Liver (tissue), 9 donors: ENCODE data around the gene MISP. TPM values are rescaled to one million over a fixed set of nuclear protein-coding genes. Genes with fewer than 3 reads are reported as not detected.

Experiments used
- DNase-seq: peaks from one replicate; pipeline ENCODE4 v3.0.0-alpha.2; 2017; ENCODE audit warnings: low spot score
- H3K27ac ChIP-seq, 2 donors: one replicate each; pipeline ENCODE4 v1.7.0; 2013; ENCODE audit warnings: inconsistent platforms in 2 of 2, low read length in 2 of 2, control low read depth in 1 of 2, low read depth in 1 of 2, mild to moderate bottlenecking in 1 of 2
- H3K27me3 ChIP-seq, 4 donors: one replicate each; pipeline versions ENCODE4 v1.6.1 to v1.7.0; 2013; ENCODE audit warnings: low read length in 3 of 4, inconsistent platforms in 1 of 4, mild to moderate bottlenecking in 1 of 4, moderate library complexity in 1 of 4; ENCODE audit not compliant: control insufficient read depth in 4 of 4, insufficient read depth in 4 of 4
- H3K36me3 ChIP-seq, 4 donors: one replicate each; pipeline versions ENCODE4 v1.6.1 to v1.7.0; 2013; ENCODE audit warnings: low read length in 3 of 4, mild to moderate bottlenecking in 3 of 4, low read depth in 1 of 4, moderate library complexity in 1 of 4; ENCODE audit not compliant: control insufficient read depth in 4 of 4, insufficient read depth in 3 of 4
- H3K4me1 ChIP-seq, 4 donors: one replicate each; pipeline versions ENCODE4 v1.6.1 to v1.7.0; 2013; ENCODE audit warnings: low read length in 3 of 4, mild to moderate bottlenecking in 3 of 4, moderate library complexity in 1 of 4; ENCODE audit not compliant: control insufficient read depth in 4 of 4, insufficient read depth in 4 of 4
- H3K4me3 ChIP-seq, 3 donors: one replicate each; pipeline versions ENCODE4 v1.6.1 to v1.7.0; 2013; ENCODE audit warnings: low read length in 3 of 3, control low read depth in 1 of 3, low read depth in 1 of 3, mild to moderate bottlenecking in 1 of 3
- H3K9ac ChIP-seq, 2 donors: one replicate each; pipeline ENCODE4 v1.7.0; 2013; ENCODE audit warnings: low read length in 2 of 2, mild to moderate bottlenecking in 2 of 2, moderate library complexity in 2 of 2, control low read depth in 1 of 2, low read depth in 1 of 2
- H3K9me3 ChIP-seq, 4 donors: one replicate each; pipeline versions ENCODE4 v1.6.1 to v1.7.0; 2013; ENCODE audit warnings: low read length in 3 of 4; ENCODE audit not compliant: control insufficient read depth in 4 of 4
- ATF3 ChIP-seq: IDR thresholded peaks from 2 replicates; pipeline ENCODE4 v1.6.1; 2016; ENCODE audit warnings: antibody characterized with exemption
- EGR1 ChIP-seq, 2 donors: IDR thresholded peaks; 2 replicates each; pipeline ENCODE4 v1.6.1; 2016 to 2018; ENCODE audit warnings: antibody characterized with exemption in 2 of 2, low read depth in 2 of 2
- FOXA1 ChIP-seq: IDR thresholded peaks from 2 replicates; pipeline ENCODE4 v1.6.1; 2016; ENCODE audit warnings: antibody characterized with exemption
- FOXA2 ChIP-seq: IDR thresholded peaks from 2 replicates; pipeline ENCODE4 v1.6.1; 2016; ENCODE audit warnings: antibody characterized with exemption
- GABPA ChIP-seq, 2 donors: IDR thresholded peaks in 1 of 2; conservative IDR thresholded peaks in 1 of 2; 2 replicates each; pipeline ENCODE4 v1.6.1; 2016; ENCODE audit warnings: antibody characterized with exemption in 2 of 2, mild to moderate bottlenecking in 1 of 2, moderate library complexity in 1 of 2
- HNF4A ChIP-seq, 2 donors: conservative IDR thresholded peaks; 2 replicates each; pipeline ENCODE4 v1.6.1; 2016; ENCODE audit warnings: antibody characterized with exemption in 2 of 2, mild to moderate bottlenecking in 2 of 2
- HNF4G ChIP-seq: IDR thresholded peaks from 2 replicates; pipeline ENCODE4 v1.6.1; 2016; ENCODE audit warnings: antibody characterized with exemption
- JUND ChIP-seq, 2 donors: IDR thresholded peaks; 2 replicates each; pipeline ENCODE4 v1.6.1; 2016; ENCODE audit warnings: antibody characterized with exemption in 2 of 2
- NR2F2 ChIP-seq: IDR thresholded peaks from 2 replicates; pipeline ENCODE4 v1.6.1; 2016; ENCODE audit warnings: antibody characterized with exemption
- RAD21 ChIP-seq, 2 donors: IDR thresholded peaks; 2 replicates each; pipeline ENCODE4 v1.6.1; 2016; ENCODE audit warnings: antibody characterized with exemption in 2 of 2, mild to moderate bottlenecking in 2 of 2
- REST ChIP-seq: IDR thresholded peaks from 2 replicates; pipeline ENCODE4 v1.6.1; 2016; ENCODE audit warnings: antibody characterized with exemption, mild to moderate bottlenecking
- RXRA ChIP-seq, 2 donors: IDR thresholded peaks; 2 replicates each; pipeline ENCODE4 v1.6.1; 2017 to 2018; ENCODE audit warnings: antibody characterized with exemption in 2 of 2, mild to moderate bottlenecking in 1 of 2
- SP1 ChIP-seq: IDR thresholded peaks from 2 replicates; pipeline ENCODE4 v1.6.1; 2018; ENCODE audit warnings: antibody characterized with exemption, mild to moderate bottlenecking
- TAF1 ChIP-seq: conservative IDR thresholded peaks from 2 replicates; pipeline ENCODE4 v1.6.1; 2016; ENCODE audit warnings: antibody characterized with exemption, mild to moderate bottlenecking
- YY1 ChIP-seq: IDR thresholded peaks from 2 replicates; pipeline ENCODE4 v1.6.1; 2016; ENCODE audit warnings: antibody characterized with exemption, mild to moderate bottlenecking
- ZBTB33 ChIP-seq: IDR thresholded peaks from 2 replicates; pipeline ENCODE4 v1.6.1; 2016; ENCODE audit warnings: antibody characterized with exemption
- whole genome bisulfite sequencing: extraction: QIAGEN DNeasy Blood & Tissue Kit; methylation state at CpG from one replicate; pipeline ENCODE4 v1.1.7; 2013; 5-methylcytosine and 5-hydroxymethylcytosine counted together
- polyA plus RNA-seq, 2 donors: library from polyadenylated mRNA; stranded (reverse) in 1 of 2; unstranded in 1 of 2; fragments of 200-250 nt in 1 of 2; fragments of >200 nt in 1 of 2; fragmentation: Nextera tagmentation in 1 of 2; extraction: Ambion mirVana in 1 of 2; gene quantifications; one replicate each; pipeline versions ENCODE4 v1.2.1 to v1.2.3, GENCODE V29; 2013 to 2015
- total RNA-seq, 2 donors: library from RNA; depleted of rRNA; stranded (reverse); fragments of >200 nt; gene quantifications; one replicate each; pipeline ENCODE4 v1.2.3, GENCODE V29; 2014
- TF ChIP-seq, protein P1 (sequence below): fragments of 150-350 bp; IDR thresholded peaks from 2 replicates; pipeline ENCODE4 v1.5.1; 2017; ENCODE audit warnings: improper control_type of control experiment, low read depth, low read length; ENCODE audit not compliant: missing input control
- TF ChIP-seq, protein P2 (sequence below): IDR thresholded peaks from 2 replicates; pipeline ENCODE4 v1.6.1; 2016; ENCODE audit warnings: antibody characterized with exemption
- donor health status: healthy.
- donor health status: healthy.
- donor health status: healthy.
- donor health status: healthy.
- donor health status: healthy.

MISP gene
- total and polyA plus RNA-seq, 4 donors: 0.05 to 0.08 TPM; not detected in 2

DNA sequence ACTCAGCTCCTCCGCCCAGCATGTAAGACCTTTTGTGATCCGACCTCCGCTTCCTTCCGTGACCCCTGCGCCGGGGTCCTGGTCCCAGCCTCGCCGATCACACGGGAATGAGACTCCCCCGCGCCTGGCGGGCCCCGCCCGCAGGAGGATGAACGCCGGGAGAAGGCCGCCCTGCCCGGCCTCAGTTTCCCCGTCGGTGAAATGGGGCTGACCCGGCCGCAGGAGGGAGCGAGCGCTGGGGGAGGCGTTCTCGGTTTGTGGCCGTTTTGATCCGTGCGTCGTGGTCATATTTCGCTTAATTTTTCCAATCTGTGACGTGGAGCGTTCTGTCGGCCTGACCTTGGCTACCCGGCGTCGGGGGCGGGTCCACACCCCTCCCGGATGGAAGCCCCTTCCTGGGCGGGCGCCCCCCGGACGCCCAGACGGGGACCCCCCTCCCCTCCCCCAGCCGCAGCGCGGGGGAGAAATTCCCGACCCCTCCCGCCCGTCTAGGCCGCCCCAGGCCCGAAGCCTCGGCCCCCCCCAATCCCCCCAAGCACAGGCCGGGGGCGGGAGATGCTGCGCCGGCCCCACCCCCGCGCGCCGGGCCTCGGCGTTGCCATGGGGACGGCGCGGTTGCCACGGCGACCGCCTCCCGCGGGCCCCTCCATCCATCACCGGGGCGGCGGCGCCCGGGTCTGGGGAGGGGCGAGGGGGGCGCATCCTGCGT, 31.1 kb upstream of the MISP start:
- Histone ChIP-seq H3K27me3 (peaks cover 0 to 3% (median 1%) of the 10 kb centered on the region in 4 donors), H3K36me3 (no peaks in the 10 kb centered on the region), H3K4me1 (peaks cover 0 to 7% (median 3%) of the 10 kb centered on the region in 4 donors), H3K9ac (no peak overlapping the region), H3K4me3 (no peak overlapping the region), H3K9me3 (no peaks in the 10 kb centered on the region), H3K27ac (no peak overlapping the region)
- 12% methylated on average over 79 of the region's 79 CpGs for WGBS
- no peak for DNase-seq
- TF ChIP-seq RAD21 (IDR thresholded peaks at IDR 0.05) (no peak), FOXA2 (no peak), ATF3 (no peak), JUND (IDR thresholded peaks at IDR 0.05) (no peak), EGR1 (IDR thresholded peaks at IDR 0.05; ENCODE audit: low read depth in 2 of 2) (no peak), FOXA1 (no peak), HNF4G (no peak), GABPA (IDR thresholded peaks at IDR 0.05 in 1 of 2, conservative IDR thresholded peaks at IDR 0.05 in 1 of 2) (no peak), HNF4A (conservative IDR thresholded peaks at IDR 0.05) (no peak), REST (no peak), NR2F2 (no peak), YY1 (no peak), TAF1 (no peak), RXRA (IDR thresholded peaks at IDR 0.05) (no peak), ZBTB33 (no peak), SP1 (no peak)
- TF ChIP-seq, protein P1, sequence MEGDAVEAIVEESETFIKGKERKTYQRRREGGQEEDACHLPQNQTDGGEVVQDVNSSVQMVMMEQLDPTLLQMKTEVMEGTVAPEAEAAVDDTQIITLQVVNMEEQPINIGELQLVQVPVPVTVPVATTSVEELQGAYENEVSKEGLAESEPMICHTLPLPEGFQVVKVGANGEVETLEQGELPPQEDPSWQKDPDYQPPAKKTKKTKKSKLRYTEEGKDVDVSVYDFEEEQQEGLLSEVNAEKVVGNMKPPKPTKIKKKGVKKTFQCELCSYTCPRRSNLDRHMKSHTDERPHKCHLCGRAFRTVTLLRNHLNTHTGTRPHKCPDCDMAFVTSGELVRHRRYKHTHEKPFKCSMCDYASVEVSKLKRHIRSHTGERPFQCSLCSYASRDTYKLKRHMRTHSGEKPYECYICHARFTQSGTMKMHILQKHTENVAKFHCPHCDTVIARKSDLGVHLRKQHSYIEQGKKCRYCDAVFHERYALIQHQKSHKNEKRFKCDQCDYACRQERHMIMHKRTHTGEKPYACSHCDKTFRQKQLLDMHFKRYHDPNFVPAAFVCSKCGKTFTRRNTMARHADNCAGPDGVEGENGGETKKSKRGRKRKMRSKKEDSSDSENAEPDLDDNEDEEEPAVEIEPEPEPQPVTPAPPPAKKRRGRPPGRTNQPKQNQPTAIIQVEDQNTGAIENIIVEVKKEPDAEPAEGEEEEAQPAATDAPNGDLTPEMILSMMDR: no peak
- TF ChIP-seq, protein P2, sequence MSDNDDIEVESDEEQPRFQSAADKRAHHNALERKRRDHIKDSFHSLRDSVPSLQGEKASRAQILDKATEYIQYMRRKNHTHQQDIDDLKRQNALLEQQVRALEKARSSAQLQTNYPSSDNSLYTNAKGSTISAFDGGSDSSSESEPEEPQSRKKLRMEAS: no peak
